Prostate gland (tissue), 2 donors: Measurements from ENCODE around the gene P3H2.

Experiments
- POLR2A ChIP-seq: fragments of 450-650 bp; IDR thresholded peaks from one replicate; pipeline ENCODE4 v1.6.1; 2016; ENCODE audit warnings: antibody characterized with exemption, mild to moderate bottlenecking
- TF ChIP-seq, protein P1 (sequence below), 4 experiments: fragments of 200-600 bp in 2 of 4; fragments of 450-650 bp in 2 of 4; sonication (generic) in 2 of 4; IDR thresholded peaks; 1 replicate in 3 of 4; 2 replicates in 1 of 4; pipeline ENCODE4 v1.5.1; 2016 to 2019; ENCODE audit warnings: antibody characterized with exemption in 4 of 4, mild to moderate bottlenecking in 2 of 4, moderate library complexity in 2 of 4

GRCh38 chr3:189999718-190000117, 121.0 kb downstream of the P3H2 start:
- TF ChIP-seq, protein P1, sequence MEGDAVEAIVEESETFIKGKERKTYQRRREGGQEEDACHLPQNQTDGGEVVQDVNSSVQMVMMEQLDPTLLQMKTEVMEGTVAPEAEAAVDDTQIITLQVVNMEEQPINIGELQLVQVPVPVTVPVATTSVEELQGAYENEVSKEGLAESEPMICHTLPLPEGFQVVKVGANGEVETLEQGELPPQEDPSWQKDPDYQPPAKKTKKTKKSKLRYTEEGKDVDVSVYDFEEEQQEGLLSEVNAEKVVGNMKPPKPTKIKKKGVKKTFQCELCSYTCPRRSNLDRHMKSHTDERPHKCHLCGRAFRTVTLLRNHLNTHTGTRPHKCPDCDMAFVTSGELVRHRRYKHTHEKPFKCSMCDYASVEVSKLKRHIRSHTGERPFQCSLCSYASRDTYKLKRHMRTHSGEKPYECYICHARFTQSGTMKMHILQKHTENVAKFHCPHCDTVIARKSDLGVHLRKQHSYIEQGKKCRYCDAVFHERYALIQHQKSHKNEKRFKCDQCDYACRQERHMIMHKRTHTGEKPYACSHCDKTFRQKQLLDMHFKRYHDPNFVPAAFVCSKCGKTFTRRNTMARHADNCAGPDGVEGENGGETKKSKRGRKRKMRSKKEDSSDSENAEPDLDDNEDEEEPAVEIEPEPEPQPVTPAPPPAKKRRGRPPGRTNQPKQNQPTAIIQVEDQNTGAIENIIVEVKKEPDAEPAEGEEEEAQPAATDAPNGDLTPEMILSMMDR (IDR thresholded peaks at IDR 0.05): no peak
- no peak for TF ChIP-seq POLR2A
